Kidney (tissue), 14 donors: ENCODE data around the gene FBXW2. TPM values are rescaled to one million over a fixed set of nuclear protein-coding genes. Genes with fewer than 3 reads are reported as not detected.

Experiments used
- DNase-seq, 5 donors: peaks; one replicate each; pipeline ENCODE4 v3.0.0-alpha.2; 2013 to 2020
- FAIRE-seq: peaks from 2 replicates; lab custom pipeline; 2012; peaks lifted over from hg19 to GRCh38; lab: Jason Lieb, UNC
- H3K27ac ChIP-seq, 2 donors: one replicate each; pipeline ENCODE4 v1.7.0; 2013; ENCODE audit warnings: low read depth in 2 of 2, low read length in 2 of 2, inconsistent platforms in 1 of 2
- H3K27me3 ChIP-seq: one replicate; pipeline ENCODE4 v1.7.1; 2013; ENCODE audit warnings: low read length, inconsistent platforms; ENCODE audit not compliant: control insufficient read depth, insufficient read depth
- H3K36me3 ChIP-seq, 3 donors: one replicate each; pipeline versions ENCODE4 v1.7.0 to v1.7.1; 2013; ENCODE audit warnings: low read length in 3 of 3, control low read depth in 1 of 3, inconsistent platforms in 1 of 3; ENCODE audit not compliant: insufficient read depth in 3 of 3, control insufficient read depth in 2 of 3
- H3K4me1 ChIP-seq, 3 donors: one replicate each; pipeline versions ENCODE4 v1.7.0 to v1.7.1; 2013; ENCODE audit warnings: low read length in 3 of 3, inconsistent platforms in 1 of 3, low read depth in 1 of 3; ENCODE audit not compliant: control insufficient read depth in 2 of 3, insufficient read depth in 2 of 3
- H3K4me3 ChIP-seq, 3 donors: one replicate each; pipeline versions ENCODE4 v1.7.0 to v1.8.1; 2013; ENCODE audit warnings: low read length in 3 of 3, control low read depth in 1 of 3, inconsistent platforms in 1 of 3
- H3K9ac ChIP-seq, 3 donors: one replicate each; pipeline versions ENCODE4 v1.7.0 to v1.7.1; 2013; ENCODE audit warnings: low read length in 3 of 3, control low read depth in 1 of 3, inconsistent platforms in 1 of 3
- H3K9me3 ChIP-seq, 3 donors: one replicate each; pipeline versions ENCODE4 v1.7.0 to v1.7.1; 2013; ENCODE audit warnings: low read length in 3 of 3, control low read depth in 1 of 3, inconsistent platforms in 1 of 3; ENCODE audit not compliant: control insufficient read depth in 2 of 3, insufficient read depth in 1 of 3
- intact Hi-C: fragments of 100-400 bp; cut with DNase I; formaldehyde crosslinking; loops from one replicate; pipeline ENCODE4 v1.11.1; 2022
- polyA plus RNA-seq: library from polyadenylated mRNA; stranded (reverse); fragments of 350-450 nt; fragmentation: Illumina TruSeq; extraction: RNeasy Lipid Tissue Mini Kit (QIAGEN cat#74804); gene quantifications from one replicate; pipeline ENCODE4 v1.2.3, GENCODE V29; 2014; ENCODE audit warnings: low read depth, low replicate concordance; ENCODE audit not compliant: insufficient read depth
- total RNA-seq: library from RNA; stranded (reverse); fragmentation: NEBNext Ultra II Directional; extraction: Animal tissue kit (Norgen Biotek cat#: 25700); gene quantifications from one replicate; pipeline ENCODE4 v1.2.1, GENCODE V29; 2021
- TF ChIP-seq, protein P1 (sequence below): IDR thresholded peaks from 3 replicates; pipeline ENCODE4 v1.5.1; 2012; ENCODE audit warnings: mild to moderate bottlenecking, moderate library complexity, borderline replicate concordance; ENCODE audit not compliant: insufficient read depth; ENCODE audit errors: extremely low read depth
- donor health status: control.
- donor health status: control.
- donor health status: control.
- donor health status: control.
- donor health status: control.
- donor health status: DM: yes; HTN: yes; CAD: no.
- donor health status: Normal renal cell carcinoma (clear cell type).

The FBXW2 gene
- total and polyA plus RNA-seq, 2 donors from 2014 or later, result 13.8 to 67.8 TPM

- intact Hi-C loops, result no loop called here
- H3K4me3 ChIP-seq, result no peak overlapping the region
- TF ChIP-seq, protein P1, sequence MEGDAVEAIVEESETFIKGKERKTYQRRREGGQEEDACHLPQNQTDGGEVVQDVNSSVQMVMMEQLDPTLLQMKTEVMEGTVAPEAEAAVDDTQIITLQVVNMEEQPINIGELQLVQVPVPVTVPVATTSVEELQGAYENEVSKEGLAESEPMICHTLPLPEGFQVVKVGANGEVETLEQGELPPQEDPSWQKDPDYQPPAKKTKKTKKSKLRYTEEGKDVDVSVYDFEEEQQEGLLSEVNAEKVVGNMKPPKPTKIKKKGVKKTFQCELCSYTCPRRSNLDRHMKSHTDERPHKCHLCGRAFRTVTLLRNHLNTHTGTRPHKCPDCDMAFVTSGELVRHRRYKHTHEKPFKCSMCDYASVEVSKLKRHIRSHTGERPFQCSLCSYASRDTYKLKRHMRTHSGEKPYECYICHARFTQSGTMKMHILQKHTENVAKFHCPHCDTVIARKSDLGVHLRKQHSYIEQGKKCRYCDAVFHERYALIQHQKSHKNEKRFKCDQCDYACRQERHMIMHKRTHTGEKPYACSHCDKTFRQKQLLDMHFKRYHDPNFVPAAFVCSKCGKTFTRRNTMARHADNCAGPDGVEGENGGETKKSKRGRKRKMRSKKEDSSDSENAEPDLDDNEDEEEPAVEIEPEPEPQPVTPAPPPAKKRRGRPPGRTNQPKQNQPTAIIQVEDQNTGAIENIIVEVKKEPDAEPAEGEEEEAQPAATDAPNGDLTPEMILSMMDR, result no peak
- H3K4me1 ChIP-seq, result peaks cover 0 to 7% (median 4%) of the 10 kb centered on the region in 3 donors
- DNase-seq, result no peak
- H3K27me3 ChIP-seq, result no peaks in the 10 kb centered on the region
- no peaks in the 10 kb centered on the region for H3K9me3 ChIP-seq
- FAIRE-seq, result no peak
- no peaks in the 10 kb centered on the region for H3K36me3 ChIP-seq
- no peak overlapping the region for H3K9ac ChIP-seq
- H3K27ac ChIP-seq, result no peak overlapping the region
These were observed 57.6 kb downstream of the FBXW2 start for GRCh38 chr9:120735415-120736126.

- H3K9me3 ChIP-seq, result no peaks in the 10 kb centered on the region
- no peak overlapping the region for H3K27ac ChIP-seq
- no peak overlapping the region for H3K9ac ChIP-seq
- H3K4me1 ChIP-seq, result peaks cover 0 to 7% (median 5%) of the 10 kb centered on the region in 3 donors
- no peak overlapping the region for H3K4me3 ChIP-seq
- intact Hi-C loops, result no loop called here
- DNase-seq (peak in 3 of 5 donors; percentile 45 to 51 (median 46)), FAIRE-seq (no peak)
- no peaks in the 10 kb centered on the region for H3K36me3 ChIP-seq
- H3K27me3 ChIP-seq, result no peaks in the 10 kb centered on the region
- TF ChIP-seq, protein P1, result no peak
These were observed 58.4 kb downstream of the FBXW2 start for GRCh38 chr9:120734607-120735410.

- TF ChIP-seq, protein P1, result no peak
- Histone ChIP-seq H3K4me1 (peaks cover 0 to 7% (median 7%) of the 10 kb centered on the region in 3 donors), H3K27me3 (no peaks in the 10 kb centered on the region), H3K9me3 (no peaks in the 10 kb centered on the region), H3K9ac (no peak overlapping the region), H3K4me3 (no peak overlapping the region), H3K27ac (no peak overlapping the region), H3K36me3 (no peaks in the 10 kb centered on the region)
- intact Hi-C loops, result no loop called here
- FAIRE-seq, result no peak
- peak in 1 of 5 donors; percentile 81 for DNase-seq
These were observed 60.0 kb downstream of the FBXW2 start for GRCh38 chr9:120733190-120733589.
